NCI-H226 (cell line): ENCODE data around the gene RNF214.
A peak's percentile ranks its signal among the peaks of the same experiment; 100 is the strongest.
"Not testable (repeated sequence)": the region's sequence is repeated elsewhere in the genome, so short reads cannot be mapped to it uniquely, and the experiment has no call there.

ENCODE experiments used
- DNase-seq: peaks from one replicate; pipeline ENCODE4 v3.0.0-alpha.2; 2015

The RNF214 gene

DNA sequence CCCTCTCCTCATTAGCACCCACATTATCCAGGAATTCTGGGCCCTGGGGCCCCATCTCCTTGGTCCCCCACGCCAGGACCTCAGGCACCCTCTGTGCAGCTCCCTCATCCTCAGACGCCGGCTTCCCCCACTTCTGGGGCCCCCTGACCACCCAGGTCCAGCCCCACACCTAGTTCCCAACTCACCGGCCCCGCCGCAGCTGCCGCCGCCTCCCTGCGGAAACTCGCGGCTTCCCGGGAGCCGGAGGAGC lies 704 bp upstream of the RNF214 start, which contains the start of gene PCSK7:
PCSK7 (minus strand) TSS at position 232 of the 250 bp plus-strand sequence. CDS start 2,229 bp downstream, outside the sequence.
- no peak for DNase-seq

GRCh38 chr11:117232911-117233409 lies 489 bp downstream of the RNF214 start:
- DNase-seq = no peak

DNA sequence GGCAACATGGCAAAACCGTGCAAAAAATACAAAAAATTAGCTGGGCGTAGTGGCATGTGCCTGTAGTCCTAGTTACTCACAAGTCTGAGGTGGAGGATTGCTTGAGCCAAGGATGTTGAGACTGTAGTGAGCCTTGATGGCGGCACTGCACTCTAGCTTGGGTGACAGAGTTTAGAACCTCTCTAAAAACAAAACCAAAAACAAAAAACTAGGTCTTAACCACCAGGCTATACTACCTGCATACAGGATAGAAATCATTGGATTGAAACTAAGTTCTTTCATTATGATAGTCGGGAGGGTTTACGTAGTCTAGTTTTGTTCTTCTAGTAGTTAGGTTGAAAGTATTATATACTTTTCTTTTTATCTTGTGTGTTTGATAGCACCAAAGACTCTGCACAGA lies 5.8 kb downstream of the RNF214 start:
- no peak for DNase-seq

DNA sequence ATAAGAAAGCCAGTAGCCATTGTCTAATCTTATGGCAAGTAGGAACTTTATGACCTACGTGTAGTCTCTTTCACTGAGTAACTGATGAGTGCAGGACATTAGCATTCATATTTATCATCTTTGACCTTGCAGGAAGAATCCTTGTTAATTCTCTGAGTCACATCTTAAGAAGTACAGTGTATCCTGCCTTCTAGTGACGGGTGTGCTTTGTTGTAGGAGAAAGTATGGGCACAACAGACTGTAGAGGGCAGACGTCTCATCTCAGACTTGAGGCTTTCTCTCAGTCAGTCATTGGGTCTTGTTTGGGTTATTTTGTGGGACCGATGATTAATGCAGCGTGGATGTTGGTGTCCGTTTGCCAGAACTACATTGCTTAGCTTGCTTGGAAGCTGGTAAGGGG lies 6.8 kb downstream of the RNF214 start:
- peak; percentile 87 for DNase-seq

DNA sequence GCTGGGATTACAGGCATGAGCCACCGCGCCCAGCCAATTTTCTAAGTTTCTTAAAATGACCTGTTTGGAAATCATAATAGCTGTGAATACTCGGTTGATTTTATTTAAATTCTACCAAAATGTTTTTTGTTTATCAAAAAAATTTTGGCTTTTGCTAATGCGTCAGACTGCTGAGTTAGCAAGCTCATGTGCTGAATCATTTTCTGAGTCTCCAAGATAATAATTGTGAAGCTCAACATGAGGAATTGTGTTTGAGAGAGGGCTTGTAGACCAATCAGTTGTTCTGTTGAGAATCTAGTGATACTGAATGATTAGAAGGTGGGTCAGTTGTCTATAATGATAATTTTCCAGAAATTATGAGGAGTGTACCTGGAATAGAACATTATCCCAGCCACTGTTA lies 15.9 kb downstream of the RNF214 start:
- DNase-seq = no peak

DNA sequence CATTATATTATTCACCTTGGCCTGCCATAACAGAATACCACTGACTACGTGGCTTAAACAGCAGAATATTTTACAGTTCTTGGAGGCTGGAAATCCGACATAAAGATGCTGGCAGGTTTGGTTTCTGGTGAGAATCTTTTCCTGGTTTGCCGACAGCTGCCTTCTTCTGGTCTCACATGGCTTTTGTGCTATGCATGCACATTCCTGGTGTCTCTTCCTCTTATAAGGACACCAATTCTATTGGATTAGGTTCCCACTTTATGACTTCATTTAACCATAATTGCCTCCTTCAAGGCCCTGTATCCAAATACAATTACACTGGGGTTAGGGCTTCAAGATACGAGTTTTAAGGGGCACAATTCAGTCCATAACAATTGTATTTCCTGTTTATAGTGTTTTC lies 17.1 kb downstream of the RNF214 start:
- no peak for DNase-seq

- no peak for DNase-seq
Measured at GRCh38 chr11:117251506-117251905, 19.0 kb downstream of the RNF214 start.

DNA sequence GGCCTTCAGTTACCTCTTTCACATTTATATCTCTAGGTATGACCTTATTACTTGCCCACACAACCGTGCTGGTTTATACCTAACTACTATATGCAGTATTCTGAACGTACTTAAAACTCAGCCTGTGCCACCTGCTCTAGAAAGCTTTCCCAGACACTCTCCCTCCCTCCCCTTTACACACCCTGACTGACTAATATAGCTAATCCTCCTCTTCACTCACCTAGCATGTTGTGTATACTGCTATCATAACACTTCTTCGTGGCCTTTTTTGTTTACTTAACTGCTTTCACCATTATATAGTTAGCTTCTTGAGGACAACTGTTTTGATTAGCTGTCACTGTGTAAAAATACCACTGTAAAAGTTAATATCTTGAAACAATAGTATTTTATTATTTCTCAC lies 23.5 kb downstream of the RNF214 start:
- DNase-seq = no peak

GRCh38 chr11:117256573-117256972 lies 24.1 kb downstream of the RNF214 start:
- DNase-seq = no peak

- no peak for DNase-seq
Measured at GRCh38 chr11:117258576-117258975, 26.1 kb downstream of the RNF214 start.

DNA sequence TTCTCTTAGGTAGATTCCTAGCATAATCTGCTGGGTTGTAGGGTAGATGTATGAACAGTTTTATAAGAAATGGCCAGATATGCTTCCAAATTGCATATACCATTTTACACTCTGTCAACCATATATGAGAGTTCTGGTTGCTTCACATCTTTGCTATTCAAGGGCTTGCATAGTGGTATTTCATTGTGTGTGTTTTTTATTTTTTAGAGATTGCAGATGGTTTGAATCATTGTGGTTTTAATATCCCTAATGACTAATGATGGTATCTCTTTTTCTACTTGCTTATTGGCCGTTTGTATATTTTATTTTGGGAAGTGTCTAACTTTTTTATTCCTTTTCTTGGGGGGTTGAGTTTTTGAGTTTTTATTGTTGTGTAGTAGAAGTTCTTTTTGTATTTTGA lies 26.9 kb downstream of the RNF214 start:
- peak; percentile 61 for DNase-seq

DNA sequence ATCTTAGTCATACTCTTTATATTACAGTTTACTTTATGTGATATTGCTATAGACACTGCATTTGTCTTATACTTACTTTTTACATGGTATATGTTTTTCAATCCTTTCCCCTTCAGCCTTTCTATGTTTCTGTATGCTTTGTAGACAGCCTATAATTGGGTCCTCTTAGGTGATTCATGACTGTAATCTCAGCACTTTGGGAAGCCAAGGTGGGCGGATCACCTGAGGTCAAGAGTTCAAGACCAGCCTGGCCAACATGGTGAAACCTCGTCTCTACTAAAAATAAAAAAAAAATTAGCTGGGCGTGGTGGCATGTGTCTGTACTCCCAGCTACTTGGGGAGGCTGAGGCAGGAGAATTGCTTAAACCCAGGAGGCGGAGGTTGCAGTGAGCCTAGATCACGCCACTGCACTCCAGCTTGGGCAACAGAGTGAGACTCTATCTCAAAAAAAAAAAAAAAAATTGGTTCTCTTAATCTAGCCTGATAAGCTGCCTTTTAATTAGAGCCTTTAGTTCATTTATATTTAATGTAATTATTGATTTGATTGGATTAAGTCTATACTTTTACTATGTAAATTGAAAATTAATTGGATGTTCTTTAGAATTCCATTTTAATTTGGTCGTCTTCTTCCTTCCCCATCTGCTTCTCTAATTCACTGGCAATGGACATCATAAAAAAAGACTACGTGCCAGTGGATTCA lies 32.3 kb downstream of the RNF214 start:
- DNase-seq = not testable (repeated sequence)

GRCh38 chr11:117265745-117266144 lies 33.3 kb downstream of the RNF214 start:
- no peak for DNase-seq

DNA sequence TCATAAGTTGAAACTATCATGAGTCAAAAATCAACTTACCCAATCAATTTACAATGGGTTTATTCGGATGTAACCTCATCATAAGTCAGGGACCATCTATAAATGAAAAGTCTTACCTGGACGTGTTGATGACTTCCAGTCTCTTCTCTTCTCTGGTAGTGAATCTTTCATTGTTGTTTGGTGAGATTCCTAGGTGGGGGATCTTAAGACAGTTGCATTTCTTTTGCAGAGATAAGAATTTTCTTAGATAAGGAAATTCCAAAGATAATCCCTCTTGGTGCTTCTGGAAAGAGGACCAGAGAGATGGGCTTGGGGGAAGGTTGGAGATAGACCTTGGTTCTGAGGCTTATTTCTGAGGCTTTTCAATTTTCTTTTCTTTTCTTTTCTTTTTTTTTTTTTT lies 37.4 kb downstream of the RNF214 start:
- peak; percentile 41 for DNase-seq

- DNase-seq = no peak
Measured at GRCh38 chr11:117271208-117271607, 38.7 kb downstream of the RNF214 start.

DNA sequence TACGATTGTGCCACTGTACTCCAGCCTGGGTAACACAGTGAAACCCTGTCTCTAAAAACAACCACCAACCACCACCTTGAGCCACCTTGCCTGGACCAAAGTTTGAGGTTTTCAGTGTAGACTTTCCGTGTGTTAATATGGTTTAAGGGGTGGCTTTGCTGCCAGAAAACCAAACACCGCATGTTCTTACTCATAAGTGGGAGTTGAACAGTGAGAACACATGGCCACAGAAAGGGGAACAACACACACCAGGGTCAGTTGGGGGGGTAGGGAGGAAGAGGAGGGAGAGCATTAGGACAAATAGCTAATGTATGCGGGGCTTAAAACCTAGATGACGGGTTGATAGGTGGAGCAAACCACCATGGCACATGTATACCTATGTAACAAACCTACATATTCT lies 39.7 kb downstream of the RNF214 start:
- DNase-seq = not testable (repeated sequence)

- peak; percentile 90 for DNase-seq
Measured at GRCh38 chr11:117273550-117274289, 41.2 kb downstream of the RNF214 start.

DNA sequence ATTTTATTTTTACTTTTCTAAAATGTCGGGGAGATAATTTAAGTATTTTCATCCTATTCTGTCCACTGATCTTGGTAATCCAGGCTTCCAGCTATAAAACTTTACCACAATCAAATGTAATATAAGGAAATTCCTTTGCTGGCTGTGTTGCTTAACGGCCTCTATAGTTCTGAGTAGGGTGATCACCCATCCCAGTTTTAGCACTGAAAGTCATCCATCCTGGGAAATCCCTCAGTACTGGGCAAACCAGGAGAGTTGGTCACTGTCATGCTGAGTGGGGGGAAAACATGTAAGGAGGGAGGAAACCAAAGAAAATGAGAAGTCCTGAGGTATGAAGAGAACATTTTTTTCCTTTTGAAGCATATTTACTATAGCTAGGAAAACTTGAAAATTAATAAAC lies 45.9 kb downstream of the RNF214 start:
- DNase-seq = no peak

DNA sequence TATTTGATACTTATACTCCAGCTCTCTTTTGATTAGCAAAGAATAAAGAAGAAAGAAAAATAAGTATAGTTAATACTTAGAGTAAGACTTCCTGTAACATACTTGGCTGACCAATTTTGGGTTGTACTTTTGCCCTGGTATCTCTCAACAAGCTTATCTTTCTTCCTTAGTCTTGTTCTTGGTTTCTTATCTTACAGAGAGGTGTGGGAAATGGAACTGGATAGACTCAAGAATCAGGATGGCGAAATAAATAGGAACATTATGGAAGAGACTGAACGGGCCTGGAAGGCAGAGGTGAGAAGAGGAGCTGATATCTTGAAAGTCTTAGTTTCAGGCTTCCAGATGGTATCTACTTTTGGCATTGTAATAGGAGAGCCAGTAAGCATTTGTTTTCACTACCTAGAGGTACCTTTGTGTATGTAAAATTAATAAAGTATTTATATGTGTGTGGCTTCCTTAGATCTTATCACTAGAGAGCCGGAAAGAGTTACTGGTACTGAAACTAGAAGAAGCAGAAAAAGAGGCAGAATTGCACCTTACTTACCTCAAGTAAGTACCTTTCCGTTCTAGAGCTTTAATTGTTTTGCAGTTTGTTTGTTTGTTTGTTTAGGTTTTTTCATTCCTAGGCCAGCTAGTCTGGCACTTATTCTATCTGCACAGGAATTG lies 47.4 kb downstream of the RNF214 start:
- DNase-seq = peak; percentile 80

- peak; percentile 100 for DNase-seq
Measured at GRCh38 chr11:117281159-117281558, 48.7 kb downstream of the RNF214 start.

DNA sequence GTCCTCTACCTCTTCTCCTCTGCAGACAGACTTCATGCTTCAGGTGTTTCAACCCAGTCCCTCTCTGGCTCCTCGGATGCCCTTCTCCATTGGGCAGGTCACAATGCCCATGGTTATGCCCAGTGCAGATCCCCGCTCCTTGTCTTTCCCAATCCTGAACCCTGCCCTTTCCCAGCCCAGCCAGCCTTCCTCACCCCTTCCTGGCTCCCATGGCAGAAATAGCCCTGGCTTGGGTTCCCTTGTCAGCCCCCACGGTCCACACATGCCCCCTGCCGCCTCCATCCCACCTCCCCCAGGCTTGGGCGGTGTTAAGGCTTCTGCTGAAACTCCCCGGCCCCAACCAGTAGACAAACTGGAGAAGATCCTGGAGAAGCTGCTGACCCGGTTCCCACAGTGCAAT lies 49.4 kb downstream of the RNF214 start:
- no peak for DNase-seq

DNA sequence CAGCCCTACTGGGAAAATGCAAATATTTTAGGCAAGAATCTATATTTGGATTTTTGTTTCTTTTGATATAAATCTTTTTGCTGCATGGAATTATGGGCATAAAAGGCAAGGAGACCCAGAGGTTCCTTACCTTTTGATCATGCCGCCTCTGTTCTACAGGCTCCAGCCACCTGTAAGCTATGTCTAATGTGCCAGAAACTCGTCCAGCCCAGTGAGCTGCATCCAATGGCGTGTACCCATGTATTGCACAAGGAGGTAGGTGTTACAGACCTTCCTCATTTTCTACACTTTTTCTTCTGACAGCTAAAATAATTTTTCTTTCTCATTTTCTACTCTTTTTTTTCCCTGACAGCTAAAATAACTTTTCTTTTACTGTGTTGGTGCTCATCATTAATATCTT lies 50.5 kb downstream of the RNF214 start:
- no peak for DNase-seq

DNA sequence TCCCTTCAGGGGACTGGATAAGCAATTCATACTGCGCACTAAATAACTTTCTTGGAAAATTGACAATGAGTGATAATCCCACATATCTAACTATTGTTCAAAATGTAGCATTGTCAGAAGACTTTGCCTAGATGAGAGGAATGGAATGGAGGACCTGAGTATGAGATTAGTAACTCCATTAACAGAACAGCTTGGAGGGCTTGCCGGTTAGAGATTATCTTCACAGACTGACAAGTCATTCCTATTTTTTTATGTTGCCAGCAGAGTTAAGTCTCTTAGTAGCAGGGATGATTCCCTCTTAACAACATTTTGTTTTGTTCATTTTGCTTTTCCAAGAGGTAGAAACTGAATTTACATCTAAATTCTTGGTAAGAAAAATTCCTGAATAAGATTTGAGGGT lies 51.6 kb downstream of the RNF214 start:
- DNase-seq = no peak

DNA sequence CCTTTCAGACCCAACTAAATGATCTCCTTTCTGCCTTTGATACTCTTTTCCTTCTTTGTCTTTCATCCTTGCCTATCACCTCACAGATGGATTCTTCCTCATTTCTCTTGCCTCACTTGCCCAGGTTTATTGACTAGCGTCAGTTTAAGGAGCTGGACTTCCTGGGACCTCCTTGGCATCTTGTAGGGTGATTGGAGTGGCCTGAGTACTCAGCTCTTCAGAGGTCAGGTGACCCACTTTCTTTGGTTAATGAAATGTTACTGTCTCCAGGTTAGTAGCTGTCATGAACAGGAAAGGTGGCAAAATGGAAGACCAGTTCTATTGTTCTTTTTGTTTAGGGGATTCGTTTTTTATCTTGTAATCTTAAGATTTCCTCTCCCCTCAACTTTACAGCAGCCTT lies 54.1 kb downstream of the RNF214 start:
- no peak for DNase-seq
